Heart right ventricle (tissue), 16 donors: Measurements from ENCODE around the gene R3HDM2. TPM values are rescaled to one million over a fixed set of nuclear protein-coding genes. Genes with fewer than 3 reads are reported as not detected.

ENCODE experiments used
- ATAC-seq, 8 donors: fragments of 200-7000 bp; cut with Tn5 transposase; one replicate each; pipeline ENCODE4 v1.9.1; 2020; ENCODE audit warnings: mild to moderate bottlenecking in 8 of 8, moderate library complexity in 8 of 8, moderate number of reproducible peaks in 1 of 8
- DNase-seq, 2 donors: peaks; one replicate each; pipeline ENCODE4 v3.0.0-alpha.2; 2020
- H3K27ac ChIP-seq, 10 donors: fragments of 200-600 bp; sonication (generic) in 2 of 10; one replicate each; pipeline versions ENCODE4 v1.5.0 to v1.8.0; 2020 to 2022; ENCODE audit warnings: mild to moderate bottlenecking in 3 of 10
- H3K27me3 ChIP-seq, 7 donors: fragments of 200-600 bp; one replicate each; pipeline ENCODE4 v1.8.0; 2021 to 2022; ENCODE audit warnings: mild to moderate bottlenecking in 2 of 7
- H3K36me3 ChIP-seq, 9 donors: fragments of 200-600 bp; sonication (generic) in 1 of 9; one replicate each; pipeline versions ENCODE4 v1.5.0 to v1.8.0; 2020 to 2022; ENCODE audit warnings: mild to moderate bottlenecking in 2 of 9
- H3K4me1 ChIP-seq, 9 donors: fragments of 200-600 bp; sonication (generic) in 1 of 9; one replicate each; pipeline versions ENCODE4 v1.5.0 to v1.8.0; 2020 to 2022; ENCODE audit warnings: mild to moderate bottlenecking in 4 of 9
- H3K4me3 ChIP-seq, 10 donors: fragments of 200-600 bp; sonication (generic) in 2 of 10; one replicate each; pipeline versions ENCODE4 v1.5.0 to v1.8.0; 2020 to 2022; ENCODE audit warnings: mild to moderate bottlenecking in 7 of 10, moderate library complexity in 2 of 10
- H3K9me3 ChIP-seq, 11 donors: fragments of 200-600 bp in 10 of 11; sonication (generic) in 2 of 11; one replicate each; pipeline versions ENCODE4 v1.5.0 to v1.8.0; 2013 to 2022; ENCODE audit warnings: mild to moderate bottlenecking in 2 of 11, control low read depth in 1 of 11, moderate library complexity in 1 of 11
- WGBS, 2 donors: extraction: QIAGEN DNeasy Blood & Tissue Kit; methylation state at CpG; one replicate each; pipeline ENCODE4 v1.1.7; 2013; ENCODE audit warnings: inconsistent platforms in 1 of 2; 5-methylcytosine and 5-hydroxymethylcytosine counted together
- intact Hi-C, 10 donors: fragments of 100-400 bp; cut with DNase I; formaldehyde crosslinking; loops; one replicate each; pipeline versions ENCODE4 v1.11.1 to v1.14.2; 2022
- polyA plus RNA-seq, 2 donors: library from polyadenylated mRNA; stranded (reverse); fragments of 200-250 nt; gene quantifications; one replicate each; pipeline ENCODE4 v1.2.3, GENCODE V29; 2013
- total RNA-seq, 10 donors: library from RNA; stranded (reverse); fragmentation: NEBNext Ultra II Directional in 3 of 10; extraction: Animal tissue kit (Norgen Biotek cat#: 25700) in 3 of 10; gene quantifications; one replicate each; pipeline versions ENCODE4 v1.2.1 to v1.2.4, GENCODE V29; 2021 to 2023
- TF ChIP-seq, protein P1 (sequence below), 9 donors: fragments of 200-600 bp; sonication (generic) in 2 of 9; IDR thresholded peaks; one replicate each; pipeline versions ENCODE4 v1.5.0 to v1.8.0; 2021 to 2022; ENCODE audit warnings: antibody characterized with exemption in 9 of 9, mild to moderate bottlenecking in 5 of 9, moderate library complexity in 1 of 9
- donor health status: Arrhythmogenic right ventricular cardiomyopathy.
- donor health status: ischemic (EF 13 %, LVEDD 7.1; RV severe dilation, severe dysfunction).
- donor health status: healthy with polysubstance abuse.
- donor health status: DM: no; HTN: yes; CAD: no.
- donor health status: DM: no; HTN: no; CAD: no.
- donor health status: ischemic (EF 25% LVEDD 6.9; RV normal size, moderate dysfunction).
- donor health status: ischemic (EF 25% LVEDD 5.7; RV mildly dilated, moderate dysfunction).
- donor health status: healthy.
- donor health status: DM: yes; HTN: yes; CAD: no.
- donor health status: Ischemic cardiomyopathy.
- donor health status: ischemic (EF 35%, LVEDD 5.7; RV mildly dilated, moderate dysfunction).
- donor health status: nonischemic (EF 11% LVEDD 7.7; RV severe dilation, severe dysfunction).
- donor health status: DM: yes; HTN: yes; CAD: no.
- donor health status: PGD.
- donor health status: ischemic (EF 29% LVEDD 5.4; RV normal size, mild dysfunction).
- donor health status: nonischemic (EF 23%, LVEDD 6.1; RV moderate dilation, normal function).

The R3HDM2 gene
- total and polyA plus RNA-seq, 12 donors: 15.5 to 107 (median 73.9) TPM

DNA sequence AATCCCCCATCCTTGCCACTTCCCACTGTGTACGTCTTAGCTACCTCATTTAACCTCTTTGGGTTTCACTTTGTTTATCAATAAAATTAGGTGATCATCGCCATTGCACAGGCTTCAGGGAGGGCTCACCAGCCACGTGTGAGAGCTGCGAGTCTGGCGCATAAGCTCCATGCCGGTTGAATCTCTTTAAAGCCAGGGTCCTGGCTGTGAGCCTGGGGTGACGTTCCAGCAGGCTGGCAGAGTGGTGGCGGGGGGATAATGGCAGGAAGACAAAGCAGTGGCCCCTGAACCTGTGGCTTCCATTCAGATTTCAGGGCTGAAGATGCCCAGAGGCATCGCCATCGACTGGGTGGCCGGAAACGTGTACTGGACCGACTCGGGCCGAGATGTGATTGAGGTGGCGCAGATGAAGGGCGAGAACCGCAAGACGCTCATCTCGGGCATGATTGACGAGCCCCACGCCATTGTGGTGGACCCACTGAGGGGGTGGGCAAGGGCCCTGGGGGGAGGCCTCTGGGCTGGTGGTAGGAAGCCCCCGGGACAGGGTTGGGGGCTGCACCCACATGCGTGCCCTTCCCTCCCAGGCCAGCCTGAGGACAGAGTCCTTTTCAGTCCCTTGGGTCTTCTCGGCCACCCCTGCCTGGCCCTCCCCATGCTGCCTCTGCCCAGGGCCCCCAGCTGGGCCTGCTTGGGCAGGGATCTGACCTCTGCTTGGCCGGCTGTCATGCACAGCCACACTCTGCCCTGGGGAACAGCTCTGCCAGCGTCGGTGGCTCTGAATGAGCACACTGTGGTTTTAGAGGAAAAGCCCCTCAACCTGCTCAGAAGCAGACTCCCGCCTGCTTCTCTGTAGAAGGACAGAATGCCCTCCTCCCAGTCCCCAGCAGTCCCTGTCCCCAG lies 222.9 kb downstream of the R3HDM2 start:
- WGBS, 2 donors: 85 to 91% methylated on average over 29 of the region's 29 CpGs
- DNase-seq: no peak
- H3K27me3 ChIP-seq: no peaks in the 10 kb centered on the region
- peak overlapping the region in 9 of 10 donors; percentile 50 to 86 (median 67) for H3K27ac ChIP-seq
- intact Hi-C loops: loop anchor here in 1 of 10 donors (5.0 kb wide), 1 partner anchor 34 kb away; no protein-coding TSS in a partner anchor
- peaks cover 0 to 100% (median 31%) of the 10 kb centered on the region in 9 donors for H3K36me3 ChIP-seq
- TF ChIP-seq, protein P1, sequence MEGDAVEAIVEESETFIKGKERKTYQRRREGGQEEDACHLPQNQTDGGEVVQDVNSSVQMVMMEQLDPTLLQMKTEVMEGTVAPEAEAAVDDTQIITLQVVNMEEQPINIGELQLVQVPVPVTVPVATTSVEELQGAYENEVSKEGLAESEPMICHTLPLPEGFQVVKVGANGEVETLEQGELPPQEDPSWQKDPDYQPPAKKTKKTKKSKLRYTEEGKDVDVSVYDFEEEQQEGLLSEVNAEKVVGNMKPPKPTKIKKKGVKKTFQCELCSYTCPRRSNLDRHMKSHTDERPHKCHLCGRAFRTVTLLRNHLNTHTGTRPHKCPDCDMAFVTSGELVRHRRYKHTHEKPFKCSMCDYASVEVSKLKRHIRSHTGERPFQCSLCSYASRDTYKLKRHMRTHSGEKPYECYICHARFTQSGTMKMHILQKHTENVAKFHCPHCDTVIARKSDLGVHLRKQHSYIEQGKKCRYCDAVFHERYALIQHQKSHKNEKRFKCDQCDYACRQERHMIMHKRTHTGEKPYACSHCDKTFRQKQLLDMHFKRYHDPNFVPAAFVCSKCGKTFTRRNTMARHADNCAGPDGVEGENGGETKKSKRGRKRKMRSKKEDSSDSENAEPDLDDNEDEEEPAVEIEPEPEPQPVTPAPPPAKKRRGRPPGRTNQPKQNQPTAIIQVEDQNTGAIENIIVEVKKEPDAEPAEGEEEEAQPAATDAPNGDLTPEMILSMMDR (IDR thresholded peaks at IDR 0.05): no peak
- H3K4me3 ChIP-seq: no peak overlapping the region
- no peaks in the 10 kb centered on the region for H3K9me3 ChIP-seq
- peak in 4 of 8 donors; percentile 1 to 13 (median 10) for ATAC-seq
- H3K4me1 ChIP-seq: peaks cover 10 to 31% (median 21%) of the 10 kb centered on the region in 9 donors

DNA sequence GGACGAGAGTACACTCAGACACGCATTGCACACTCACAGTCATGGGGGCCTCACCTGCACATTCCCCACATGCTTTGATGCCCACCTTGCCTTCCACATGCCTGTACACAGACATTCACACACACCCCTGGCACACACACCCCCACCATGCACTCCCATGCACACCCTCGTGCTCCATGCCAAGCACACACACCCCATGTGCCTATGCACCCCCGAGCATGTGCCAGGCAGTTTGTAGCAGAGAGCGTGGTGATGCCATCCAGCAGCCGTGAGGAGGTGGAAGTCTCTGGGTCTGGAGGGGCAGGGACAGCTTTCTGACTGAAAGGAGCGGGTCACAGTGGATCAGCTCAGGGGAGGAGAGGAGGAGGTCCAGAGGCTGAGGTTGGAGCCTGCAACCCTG lies 224.9 kb downstream of the R3HDM2 start:
- Histone ChIP-seq H3K27ac (no peak overlapping the region), H3K27me3 (no peaks in the 10 kb centered on the region), H3K9me3 (no peaks in the 10 kb centered on the region), H3K4me3 (no peak overlapping the region), H3K36me3 (peaks cover 0 to 100% (median 39%) of the 10 kb centered on the region in 9 donors), H3K4me1 (peaks cover 10 to 24% (median 17%) of the 10 kb centered on the region in 9 donors)
- DNase-seq (no peak), ATAC-seq (no peak)
- 88 to 91% methylated on average over 7 of the region's 7 CpGs for WGBS, 2 donors
- TF ChIP-seq, protein P1 (IDR thresholded peaks at IDR 0.05): no peak
- intact Hi-C loops: loop anchor here in 1 of 10 donors (5.0 kb wide), 1 partner anchor 36 kb away; no protein-coding TSS in a partner anchor

DNA sequence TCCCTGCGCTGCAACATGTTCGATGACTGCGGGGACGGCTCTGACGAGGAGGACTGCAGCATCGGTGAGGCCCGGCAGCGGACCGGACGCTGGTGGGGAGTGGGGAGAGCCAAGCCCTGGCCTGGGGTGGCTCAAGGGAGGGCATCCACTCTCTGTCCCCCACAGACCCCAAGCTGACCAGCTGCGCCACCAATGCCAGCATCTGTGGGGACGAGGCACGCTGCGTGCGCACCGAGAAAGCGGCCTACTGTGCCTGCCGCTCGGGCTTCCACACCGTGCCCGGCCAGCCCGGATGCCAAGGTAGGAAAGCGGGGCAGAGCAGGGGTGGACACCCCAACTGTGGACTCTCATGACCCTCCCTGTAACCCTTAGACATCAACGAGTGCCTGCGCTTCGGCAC lies 225.7 kb downstream of the R3HDM2 start:
- H3K36me3 ChIP-seq: peaks cover 0 to 100% (median 44%) of the 10 kb centered on the region in 9 donors
- ATAC-seq (no peak), DNase-seq (no peak)
- peaks cover 10 to 24% (median 17%) of the 10 kb centered on the region in 9 donors for H3K4me1 ChIP-seq
- no peak overlapping the region for H3K27ac ChIP-seq
- H3K4me3 ChIP-seq: no peak overlapping the region
- WGBS, 2 donors: 96 to 98% methylated on average over 25 to 26 of the region's 26 CpGs
- intact Hi-C loops: loop anchor here in 1 of 10 donors (5.0 kb wide), 1 partner anchor 37 kb away; no protein-coding TSS in a partner anchor
- TF ChIP-seq, protein P1 (IDR thresholded peaks at IDR 0.05): no peak
- H3K9me3 ChIP-seq: no peaks in the 10 kb centered on the region
- no peaks in the 10 kb centered on the region for H3K27me3 ChIP-seq

DNA sequence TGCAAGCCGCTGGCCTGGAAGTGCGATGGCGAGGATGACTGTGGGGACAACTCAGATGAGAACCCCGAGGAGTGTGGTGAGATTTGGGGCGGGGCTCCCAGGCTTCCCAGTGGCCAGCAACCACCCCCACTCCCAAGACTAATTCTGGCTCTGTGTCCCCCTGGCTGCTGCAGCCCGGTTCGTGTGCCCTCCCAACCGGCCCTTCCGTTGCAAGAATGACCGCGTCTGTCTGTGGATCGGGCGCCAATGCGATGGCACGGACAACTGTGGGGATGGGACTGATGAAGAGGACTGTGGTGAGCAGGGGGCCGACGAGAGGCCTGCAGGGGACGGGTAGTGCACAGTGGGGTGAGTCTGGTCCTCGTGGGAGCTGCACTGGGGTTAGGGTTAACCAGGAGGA lies 226.4 kb downstream of the R3HDM2 start:
- WGBS, 2 donors: 92% methylated on average over 19 of the region's 19 CpGs
- H3K4me1 ChIP-seq: peaks cover 10 to 21% (median 15%) of the 10 kb centered on the region in 9 donors
- H3K27ac ChIP-seq: no peak overlapping the region
- DNase-seq (no peak), ATAC-seq (no peak)
- no peaks in the 10 kb centered on the region for H3K9me3 ChIP-seq
- no peak overlapping the region for H3K4me3 ChIP-seq
- intact Hi-C loops: no loop called here
- TF ChIP-seq, protein P1 (IDR thresholded peaks at IDR 0.05): no peak
- H3K27me3 ChIP-seq: no peaks in the 10 kb centered on the region
- peaks cover 0 to 100% (median 48%) of the 10 kb centered on the region in 9 donors for H3K36me3 ChIP-seq
